Measurements from ENCODE around the gene ABHD6.

The ABHD6 gene

GRCh38 chr3:58322793-58323192 lies 85.2 kb downstream of the ABHD6 start:
- Histone ChIP-seq H3K9ac (ENCODE audit: low read length) (no peak overlapping the region), H3K4me1 (ENCODE audit: control insufficient read depth, insufficient read depth, low read length) (peaks cover 15% of the 10 kb centered on the region), H3K36me3 (ENCODE audit: control insufficient read depth, insufficient read depth, low read length) (no peaks in the 10 kb centered on the region), H3K9me3 (ENCODE audit: control insufficient read depth, low read length) (no peaks in the 10 kb centered on the region), H3K4me3 (ENCODE audit: low read length) (no peak overlapping the region), H3K27me3 (ENCODE audit: control insufficient read depth, insufficient read depth, low read length) (no peaks in the 10 kb centered on the region)

GRCh38 chr3:58323529-58324390 lies 86.2 kb downstream of the ABHD6 start:
- Histone ChIP-seq H3K27me3 (ENCODE audit: control insufficient read depth, insufficient read depth, low read length) (no peaks in the 10 kb centered on the region), H3K9me3 (ENCODE audit: control insufficient read depth, low read length) (no peaks in the 10 kb centered on the region), H3K9ac (ENCODE audit: low read length) (no peak overlapping the region), H3K4me1 (ENCODE audit: control insufficient read depth, insufficient read depth, low read length) (peaks cover 15% of the 10 kb centered on the region), H3K36me3 (ENCODE audit: control insufficient read depth, insufficient read depth, low read length) (no peaks in the 10 kb centered on the region), H3K4me3 (ENCODE audit: low read length) (no peak overlapping the region)

GRCh38 chr3:58324391-58325390 lies 87.1 kb downstream of the ABHD6 start:
- no peaks in the 10 kb centered on the region for H3K36me3 ChIP-seq (ENCODE audit: control insufficient read depth, insufficient read depth, low read length)
- peaks cover 15% of the 10 kb centered on the region for H3K4me1 ChIP-seq (ENCODE audit: control insufficient read depth, insufficient read depth, low read length)
- no peak overlapping the region for H3K4me3 ChIP-seq (ENCODE audit: low read length)
- H3K9me3 ChIP-seq (ENCODE audit: control insufficient read depth, low read length): no peaks in the 10 kb centered on the region
- H3K9ac ChIP-seq (ENCODE audit: low read length): peak overlapping the region; percentile 16
- H3K27me3 ChIP-seq (ENCODE audit: control insufficient read depth, insufficient read depth, low read length): no peaks in the 10 kb centered on the region

- H3K27me3 ChIP-seq (ENCODE audit: control insufficient read depth, insufficient read depth, low read length): no peaks in the 10 kb centered on the region
- H3K4me1 ChIP-seq (ENCODE audit: control insufficient read depth, insufficient read depth, low read length): peaks cover 15% of the 10 kb centered on the region
- no peak overlapping the region for H3K4me3 ChIP-seq (ENCODE audit: low read length)
- H3K9me3 ChIP-seq (ENCODE audit: control insufficient read depth, low read length): no peaks in the 10 kb centered on the region
- H3K36me3 ChIP-seq (ENCODE audit: control insufficient read depth, insufficient read depth, low read length): no peaks in the 10 kb centered on the region
- H3K9ac ChIP-seq (ENCODE audit: low read length): peak overlapping the region; percentile 16
These were observed 88.0 kb downstream of the ABHD6 start for GRCh38 chr3:58325525-58325992.

GRCh38 chr3:58326267-58326900 lies 88.8 kb downstream of the ABHD6 start:
- no peak overlapping the region for H3K4me3 ChIP-seq (ENCODE audit: low read length)
- peaks cover 15% of the 10 kb centered on the region for H3K4me1 ChIP-seq (ENCODE audit: control insufficient read depth, insufficient read depth, low read length)
- no peaks in the 10 kb centered on the region for H3K27me3 ChIP-seq (ENCODE audit: control insufficient read depth, insufficient read depth, low read length)
- H3K36me3 ChIP-seq (ENCODE audit: control insufficient read depth, insufficient read depth, low read length): no peaks in the 10 kb centered on the region
- H3K9me3 ChIP-seq (ENCODE audit: control insufficient read depth, low read length): no peaks in the 10 kb centered on the region
- H3K9ac ChIP-seq (ENCODE audit: low read length): no peak overlapping the region

- H3K4me1 ChIP-seq (ENCODE audit: control insufficient read depth, insufficient read depth, low read length): peaks cover 28% of the 10 kb centered on the region
- no peak overlapping the region for H3K4me3 ChIP-seq (ENCODE audit: low read length)
- no peaks in the 10 kb centered on the region for H3K36me3 ChIP-seq (ENCODE audit: control insufficient read depth, insufficient read depth, low read length)
- no peaks in the 10 kb centered on the region for H3K9me3 ChIP-seq (ENCODE audit: control insufficient read depth, low read length)
- H3K9ac ChIP-seq (ENCODE audit: low read length): no peak overlapping the region
- no peaks in the 10 kb centered on the region for H3K27me3 ChIP-seq (ENCODE audit: control insufficient read depth, insufficient read depth, low read length)
These were observed 91.7 kb downstream of the ABHD6 start for GRCh38 chr3:58329150-58329921.

- Histone ChIP-seq H3K4me3 (ENCODE audit: low read length) (no peak overlapping the region), H3K9ac (ENCODE audit: low read length) (no peak overlapping the region), H3K4me1 (ENCODE audit: control insufficient read depth, insufficient read depth, low read length) (peaks cover 30% of the 10 kb centered on the region), H3K9me3 (ENCODE audit: control insufficient read depth, low read length) (no peaks in the 10 kb centered on the region), H3K36me3 (ENCODE audit: control insufficient read depth, insufficient read depth, low read length) (no peaks in the 10 kb centered on the region), H3K27me3 (ENCODE audit: control insufficient read depth, insufficient read depth, low read length) (no peaks in the 10 kb centered on the region)
These were observed 92.4 kb downstream of the ABHD6 start for GRCh38 chr3:58329922-58330413.

- Histone ChIP-seq H3K4me3 (ENCODE audit: low read length) (peak overlapping the region; percentile 36), H3K4me1 (ENCODE audit: control insufficient read depth, insufficient read depth, low read length) (peaks cover 15% of the 10 kb centered on the region), H3K36me3 (ENCODE audit: control insufficient read depth, insufficient read depth, low read length) (no peaks in the 10 kb centered on the region), H3K9me3 (ENCODE audit: control insufficient read depth, low read length) (no peaks in the 10 kb centered on the region), H3K9ac (ENCODE audit: low read length) (peak overlapping the region; percentile 70), H3K27me3 (ENCODE audit: control insufficient read depth, insufficient read depth, low read length) (no peaks in the 10 kb centered on the region)
These were observed 94.1 kb downstream of the ABHD6 start for GRCh38 chr3:58331593-58332152.

- Histone ChIP-seq H3K9ac (ENCODE audit: low read length) (peak within 1 kb of the TSS; percentile 70), H3K27me3 (ENCODE audit: control insufficient read depth, insufficient read depth, low read length) (no peaks in the 10 kb centered on the region), H3K9me3 (ENCODE audit: control insufficient read depth, low read length) (no peaks in the 10 kb centered on the region), H3K4me1 (ENCODE audit: control insufficient read depth, insufficient read depth, low read length) (peaks cover 15% of the 10 kb centered on the region), H3K4me3 (ENCODE audit: low read length) (peak within 1 kb of the TSS; percentile 71), H3K36me3 (ENCODE audit: control insufficient read depth, insufficient read depth, low read length) (no peaks in the 10 kb centered on the region)
These were observed 95.1 kb downstream of the ABHD6 start, which contains the start of gene PXK for GRCh38 chr3:58332575-58333188. TSS of gene PXK (plus strand) at chr3:58332892. CDS start at chr3:58332989, 97 bp downstream.

- peaks cover 15% of the 10 kb centered on the region for H3K4me1 ChIP-seq (ENCODE audit: control insufficient read depth, insufficient read depth, low read length)
- H3K36me3 ChIP-seq (ENCODE audit: control insufficient read depth, insufficient read depth, low read length): no peaks in the 10 kb centered on the region
- peak overlapping the region; percentile 70 for H3K9ac ChIP-seq (ENCODE audit: low read length)
- H3K27me3 ChIP-seq (ENCODE audit: control insufficient read depth, insufficient read depth, low read length): no peaks in the 10 kb centered on the region
- no peaks in the 10 kb centered on the region for H3K9me3 ChIP-seq (ENCODE audit: control insufficient read depth, low read length)
- H3K4me3 ChIP-seq (ENCODE audit: low read length): peak overlapping the region; percentile 71
These were observed 95.8 kb downstream of the ABHD6 start for GRCh38 chr3:58333206-58334012.
